GM15510 (cell line): Measurements from ENCODE around the gene PEX3.

ENCODE experiments used
- POLR2A ChIP-seq: IDR thresholded peaks from 3 replicates; pipeline ENCODE4 v1.6.1; 2011; ENCODE audit warnings: borderline replicate concordance; ENCODE audit not compliant: insufficient read length; ENCODE audit errors: extremely low read depth

PEX3 gene

GRCh38 chr6:143515061-143515760, 64.6 kb downstream of the PEX3 start:
- TF ChIP-seq POLR2A = no peak

GRCh38 chr6:143515766-143516355, 65.3 kb downstream of the PEX3 start:
- no peak for TF ChIP-seq POLR2A

DNA sequence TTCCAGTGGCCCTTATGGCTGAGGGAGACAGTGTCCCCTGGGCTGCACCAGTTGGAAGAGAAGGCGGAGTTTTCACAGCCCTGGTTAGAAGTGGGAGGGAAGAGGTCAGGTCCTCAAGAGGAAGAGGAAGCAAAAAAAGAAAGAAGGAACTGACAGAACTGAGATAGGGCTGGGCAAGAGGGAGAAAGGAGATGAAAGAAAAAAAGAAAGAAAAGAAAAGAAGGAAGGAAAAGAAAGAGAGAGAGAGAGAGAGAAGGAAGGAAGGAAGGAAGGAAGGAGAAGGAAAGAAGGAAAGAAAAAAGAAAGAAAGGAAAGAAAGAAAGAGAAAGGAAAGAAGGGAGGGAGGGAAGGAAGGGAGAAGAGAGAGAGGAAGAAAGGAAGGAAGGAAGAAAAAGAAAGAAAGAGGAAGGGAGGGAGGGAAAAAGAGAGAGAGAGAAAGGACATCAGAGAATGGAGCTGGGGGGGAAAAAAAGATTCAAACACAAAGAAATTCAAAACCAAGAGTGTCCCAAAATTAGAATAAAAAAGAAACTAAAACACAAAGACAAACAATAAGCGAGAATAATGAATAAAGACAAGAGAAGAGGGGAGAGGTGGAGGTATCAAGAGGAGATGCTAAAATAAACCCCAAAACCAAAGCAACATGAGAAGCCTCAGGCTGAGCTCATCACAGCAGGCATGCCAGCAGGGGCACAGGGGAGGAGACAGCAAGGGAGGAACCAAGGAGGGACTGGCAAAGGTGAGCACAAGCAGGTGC, 66.3 kb downstream of the PEX3 start:
- no peak for TF ChIP-seq POLR2A

DNA sequence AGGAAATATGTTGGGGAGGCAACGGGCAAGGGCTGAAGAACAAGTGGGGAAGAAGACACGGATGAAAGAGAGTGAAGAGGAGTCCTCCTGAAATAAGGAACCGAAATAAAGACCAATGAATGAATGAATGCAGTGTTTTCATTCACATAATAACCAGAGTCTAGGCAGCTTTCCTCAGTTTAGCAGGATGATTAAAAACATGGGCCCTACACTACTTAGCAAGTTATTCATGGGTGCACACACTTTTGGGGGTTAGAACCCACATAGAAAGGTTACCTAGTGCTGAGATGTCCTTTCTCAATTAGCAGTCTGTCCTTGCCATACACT, 66.8 kb downstream of the PEX3 start:
- TF ChIP-seq POLR2A = no peak

DNA sequence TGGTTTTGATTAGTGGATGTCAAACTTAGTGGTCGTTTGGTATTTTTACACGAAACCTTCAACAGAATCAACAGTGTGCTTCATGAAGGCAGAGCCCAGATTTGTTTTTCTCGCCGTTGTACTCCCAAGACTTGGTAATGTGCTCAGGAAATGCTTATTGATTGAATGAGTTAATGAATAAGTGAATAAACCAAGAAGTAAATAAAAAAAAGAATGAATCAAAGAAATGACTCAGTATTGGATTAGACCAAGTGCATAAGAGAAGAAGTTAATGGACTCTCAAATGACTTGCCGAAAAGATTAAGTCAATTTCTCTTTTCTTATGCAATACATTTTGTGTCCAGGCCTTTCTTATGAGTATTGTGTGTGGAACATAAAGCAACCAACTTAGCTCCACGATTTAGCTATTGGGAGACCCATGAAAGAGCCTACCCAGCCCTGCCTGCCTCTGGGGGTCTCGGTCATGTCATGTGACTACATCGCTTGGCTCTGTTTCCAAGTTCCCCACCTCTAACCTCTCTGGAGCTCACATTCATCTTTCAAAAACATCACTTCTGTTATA, 71.5 kb downstream of the PEX3 start:
- no peak for TF ChIP-seq POLR2A

GRCh38 chr6:143525356-143525755, 74.8 kb downstream of the PEX3 start:
- TF ChIP-seq POLR2A = no peak

DNA sequence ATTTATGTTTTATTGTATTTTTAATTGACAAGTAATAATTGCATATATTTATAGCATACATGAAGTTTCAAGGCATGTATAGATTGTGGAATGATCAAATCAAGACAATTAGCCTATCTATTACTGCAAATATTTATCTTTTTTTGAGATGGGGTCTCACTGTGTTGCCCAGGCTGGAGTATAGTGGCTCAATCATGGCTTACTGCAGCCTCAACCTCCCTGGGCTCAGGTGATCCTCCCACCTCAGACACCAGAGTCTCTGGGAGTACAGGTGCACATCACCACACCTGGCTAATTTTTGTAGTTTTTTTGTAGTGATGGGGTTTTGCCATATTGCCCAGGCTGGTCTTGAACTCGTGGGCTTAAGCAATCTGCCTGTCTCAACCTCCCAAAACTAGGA, 77.1 kb downstream of the PEX3 start:
- TF ChIP-seq POLR2A = no peak

- no peak for TF ChIP-seq POLR2A
Observed at GRCh38 chr6:143528164-143528811, 77.7 kb downstream of the PEX3 start.

DNA sequence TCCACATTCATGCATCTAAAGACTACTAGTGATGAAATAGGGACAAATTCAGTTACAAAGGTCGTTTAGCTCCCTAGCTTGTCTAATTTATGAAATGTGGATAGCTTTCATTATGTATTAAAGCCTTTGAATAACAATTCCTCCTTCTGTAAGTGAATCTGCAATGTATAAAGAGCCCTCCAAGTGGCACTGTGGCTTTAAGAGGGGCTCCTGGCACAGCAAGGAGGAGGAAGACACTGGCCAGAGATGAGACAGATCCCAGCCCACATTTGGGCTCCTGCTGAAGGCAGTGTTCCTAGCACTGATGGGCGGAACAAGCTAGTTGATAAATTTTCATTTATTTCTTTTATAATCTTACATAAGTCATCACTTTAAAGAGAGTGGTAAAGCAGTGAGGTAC, 78.5 kb downstream of the PEX3 start:
- no peak for TF ChIP-seq POLR2A

DNA sequence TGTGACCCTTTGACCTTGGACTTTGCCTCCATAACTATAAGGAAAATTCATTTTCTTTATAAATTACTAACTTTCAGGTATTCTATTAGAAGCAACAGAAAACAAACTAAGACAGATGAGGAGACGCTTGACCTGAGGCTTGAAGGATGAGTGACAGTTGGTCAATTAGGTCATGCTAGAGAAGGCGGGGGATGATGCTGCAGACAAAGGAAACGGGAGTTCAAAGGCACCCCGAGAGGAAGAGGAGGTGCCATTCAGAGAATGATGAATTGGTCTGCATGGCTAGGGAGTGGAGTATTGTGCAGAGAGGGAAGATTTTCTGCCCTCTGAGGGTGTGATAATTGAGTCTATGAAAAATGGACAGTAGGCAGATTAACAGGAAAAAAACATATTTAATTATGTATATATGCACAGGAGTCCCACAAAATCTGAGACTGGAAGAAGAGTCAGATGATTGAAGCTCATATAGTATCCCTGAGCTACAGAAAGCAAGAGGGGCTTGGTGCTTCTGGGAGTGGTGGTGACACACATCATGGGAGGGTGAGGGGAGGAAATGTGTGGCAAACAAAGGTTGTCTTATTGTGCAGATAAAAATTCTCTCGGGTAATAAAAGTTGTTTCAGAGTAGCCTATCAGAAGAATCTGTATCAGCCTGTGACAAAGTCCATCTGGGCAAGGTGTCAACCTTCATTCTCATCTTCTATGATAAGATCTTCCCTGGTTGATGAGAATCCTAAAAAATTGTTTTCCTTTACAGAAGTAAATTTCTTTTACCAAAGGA, 81.3 kb downstream of the PEX3 start:
- TF ChIP-seq POLR2A = no peak

GRCh38 chr6:143535189-143535614, 84.6 kb downstream of the PEX3 start:
- TF ChIP-seq POLR2A = no peak

GRCh38 chr6:143536461-143536865, 85.9 kb downstream of the PEX3 start:
- peak; percentile 15 for TF ChIP-seq POLR2A

GRCh38 chr6:143536866-143537691, 86.5 kb downstream of the PEX3 start:
- no peak for TF ChIP-seq POLR2A
